HG03460 (cell line): ENCODE results near the gene ZBTB12.
"Not testable (repeated sequence)": the region's sequence is repeated elsewhere in the genome, so short reads cannot be mapped to it uniquely, and the experiment has no call there.

Experiments used
- ATAC-seq: cut with Tn5 transposase; IDR thresholded peaks from one replicate; pipeline ENCODE4 v1.9.1; 2021; ENCODE audit not compliant: unreplicated experiment

The ZBTB12 gene

GRCh38 chr6:31922942-31923341 is 21.1 kb upstream of the ZBTB12 start:
- no peak for ATAC-seq

GRCh38 chr6:31920811-31921210 is 18.9 kb upstream of the ZBTB12 start:
- no peak for ATAC-seq

- no peak for ATAC-seq
Observed at GRCh38 chr6:31919624-31920303, 17.9 kb upstream of the ZBTB12 start.

GRCh38 chr6:31918069-31918720 is 16.3 kb upstream of the ZBTB12 start:
- no peak for ATAC-seq

- no peak for ATAC-seq
Observed at GRCh38 chr6:31915756-31916155, 13.9 kb upstream of the ZBTB12 start.

GRCh38 chr6:31915351-31915750 is 13.5 kb upstream of the ZBTB12 start:
- no peak for ATAC-seq

GRCh38 chr6:31911826-31912585 is 10.1 kb upstream of the ZBTB12 start:
- no peak for ATAC-seq

GRCh38 chr6:31909298-31909697 is 7.4 kb upstream of the ZBTB12 start:
- ATAC-seq: not testable (repeated sequence)

GRCh38 chr6:31908791-31909190 is 6.9 kb upstream of the ZBTB12 start:
- peak; percentile 76 for ATAC-seq

- ATAC-seq: not testable (repeated sequence)
Observed at GRCh38 chr6:31908255-31908654, 6.4 kb upstream of the ZBTB12 start.

- no peak for ATAC-seq
Observed at GRCh38 chr6:31907158-31907813, 5.4 kb upstream of the ZBTB12 start.

- not testable (repeated sequence) for ATAC-seq
Observed at GRCh38 chr6:31906727-31907126, 4.8 kb upstream of the ZBTB12 start.

- ATAC-seq: no peak
Observed at GRCh38 chr6:31906122-31906521, 4.2 kb upstream of the ZBTB12 start.

GRCh38 chr6:31905041-31905440 is 3.2 kb upstream of the ZBTB12 start:
- no peak for ATAC-seq

- ATAC-seq: no peak
Observed at GRCh38 chr6:31903957-31904356, 2.1 kb upstream of the ZBTB12 start.

GRCh38 chr6:31901415-31901952 is 402 bp downstream of the ZBTB12 start:
- ATAC-seq: no peak

GRCh38 chr6:31900917-31901414 is 920 bp downstream of the ZBTB12 start:
- no peak for ATAC-seq

GRCh38 chr6:31899882-31900722 is 1.8 kb downstream of the ZBTB12 start:
- no peak for ATAC-seq

GRCh38 chr6:31899215-31899614 is 2.7 kb downstream of the ZBTB12 start:
- no peak for ATAC-seq

- no peak for ATAC-seq
Observed at GRCh38 chr6:31898383-31899011, 3.4 kb downstream of the ZBTB12 start.
